Caco-2 (cell line): ENCODE data around the gene KCNIP4. TPM values are rescaled to one million over a fixed set of nuclear protein-coding genes. Genes with fewer than 3 reads are reported as not detected.

Experiments used
- BruUV-seq: library from RNA; stranded (reverse); fragments of 400-500 nt; replicated peaks from 2 replicates; lab custom pipeline; 2021; lab: Mats Ljungman, UMichigan
- CTCF ChIA-PET: fragments of 300-600 bp; sonication (Branson Sonifier 250); formaldehyde crosslinking; loops from one replicate; lab custom pipeline; 2022; ENCODE audit warnings: antibody characterized with exemption; lab: Charles Lee
- POLR2A ChIA-PET: fragments of 300-600 bp; sonication (Branson Sonifier 250); formaldehyde crosslinking; loops from one replicate; lab custom pipeline; 2022; ENCODE audit warnings: antibody characterized with exemption; lab: Charles Lee
- DNase-seq, 2 experiments: peaks; one replicate each; pipeline versions ENCODE4 v3.0.0 to v3.0.0-alpha.2; 2020 to 2022
- H3K27me3 ChIP-seq: replicated peaks from 2 replicates; pipeline ENCODE4 v1.6.0; 2011; ENCODE audit warnings: low read length; ENCODE audit not compliant: control insufficient read depth, insufficient read depth
- H3K36me3 ChIP-seq: 2 replicates; pipeline ENCODE4 v1.5.1; 2011; ENCODE audit warnings: low read length; ENCODE audit not compliant: control insufficient read depth, insufficient read depth
- H3K4me1 ChIP-seq: fragments of 250-450 bp; sonication (Bioruptor Pico); 2 replicates; pipeline ENCODE4 v1.5.1; 2020; ENCODE audit warnings: mild to moderate bottlenecking
- H3K4me3 ChIP-seq: 2 replicates; pipeline ENCODE4 v1.5.1; 2011; ENCODE audit warnings: low read depth, mild to moderate bottlenecking, control low read depth, low read length
- H3K9me3 ChIP-seq: fragments of 250-450 bp; sonication (Bioruptor Pico); 2 replicates; pipeline ENCODE4 v1.5.1; 2020; ENCODE audit warnings: mild to moderate bottlenecking, moderate library complexity
- H3K27ac Mint-ChIP-seq: one replicate; pipeline ENCODE4 v1.8.0; 2022; ENCODE audit warnings: mixed read lengths; ENCODE audit not compliant: unreplicated experiment
- H3K27me3 Mint-ChIP-seq: one replicate; pipeline ENCODE4 v1.8.0; 2022; ENCODE audit warnings: mixed read lengths; ENCODE audit not compliant: insufficient read depth, unreplicated experiment
- H3K36me3 Mint-ChIP-seq: one replicate; pipeline ENCODE4 v1.8.0; 2022; ENCODE audit warnings: mild to moderate bottlenecking, mixed read lengths; ENCODE audit not compliant: insufficient read depth, unreplicated experiment
- H3K4me1 Mint-ChIP-seq: one replicate; pipeline ENCODE4 v1.8.0; 2022; ENCODE audit warnings: low read depth, mixed read lengths; ENCODE audit not compliant: unreplicated experiment
- H3K4me3 Mint-ChIP-seq: one replicate; pipeline ENCODE4 v1.8.0; 2022; ENCODE audit warnings: mild to moderate bottlenecking, moderate library complexity, mixed read lengths; ENCODE audit not compliant: unreplicated experiment
- H3K9me3 Mint-ChIP-seq: one replicate; pipeline ENCODE4 v1.8.0; 2022; ENCODE audit warnings: mixed read lengths; ENCODE audit not compliant: unreplicated experiment
- CTCF ChIP-seq, 2 experiments: fragments of 200-600 bp in 1 of 2; IDR thresholded peaks; 1 replicate in 1 of 2; 2 replicates in 1 of 2; pipeline versions ENCODE4 v1.5.1 to v1.8.0; 2011 to 2022; ENCODE audit warnings: antibody characterized with exemption in 1 of 2, control low read depth in 1 of 2, inconsistent platforms in 1 of 2, low read depth in 1 of 2, low read length in 1 of 2, mild to moderate bottlenecking in 1 of 2, moderate library complexity in 1 of 2; ENCODE audit not compliant: insufficient read depth in 1 of 2, severe bottlenecking in 1 of 2, unreplicated experiment in 1 of 2
- intact Hi-C: fragments of 100-400 bp; cut with micrococcal nuclease; formaldehyde crosslinking; loops from one replicate; pipeline ENCODE4 v1.10.0; 2022; ENCODE audit not compliant: unreplicated experiment
- total RNA-seq: library from RNA; stranded (reverse); gene quantifications from 2 replicates; pipeline ENCODE4 v1.2.3, GENCODE V29; 2022

Gene KCNIP4
- total RNA-seq, 1 experiment from 2014 or later, result not detected

GRCh38 chr4:21887481-21887880 is 61.1 kb downstream of the KCNIP4 start:
- Mint-ChIP-seq H3K27me3 (no peaks in the 10 kb centered on the region), H3K27ac (no peak overlapping the region), H3K36me3 (no peaks in the 10 kb centered on the region), H3K9me3 (no peaks in the 10 kb centered on the region), H3K4me3 (no peak overlapping the region), H3K4me1 (no peaks in the 10 kb centered on the region)
- Histone ChIP-seq H3K36me3 (no peaks in the 10 kb centered on the region), H3K4me3 (no peak overlapping the region), H3K4me1 (no peaks in the 10 kb centered on the region), H3K9me3 (no peaks in the 10 kb centered on the region), H3K27me3 (no peaks in the 10 kb centered on the region)
- no peak for DNase-seq
- POLR2A ChIA-PET, result no interaction called here
- no peak for TF ChIP-seq CTCF (IDR thresholded peaks at IDR 0.05; ENCODE audit: insufficient read depth in 1 of 2, low read depth in 1 of 2, low read length in 1 of 2, severe bottlenecking in 1 of 2, unreplicated experiment in 1 of 2)
- intact Hi-C loops, result loop anchor here (10.0 kb wide), 1 partner anchor 497 kb away; no protein-coding TSS in a partner anchor
- CTCF ChIA-PET, result no interaction called here
- no TSS peak for BruUV-seq

- no peak overlapping the region for H3K4me3 ChIP-seq
- Mint-ChIP-seq H3K9me3 (no peaks in the 10 kb centered on the region), H3K36me3 (no peaks in the 10 kb centered on the region), H3K27me3 (peaks cover 3% of the 10 kb centered on the region), H3K27ac (no peak overlapping the region), H3K4me1 (no peaks in the 10 kb centered on the region), H3K4me3 (no peak overlapping the region)
- intact Hi-C loops, result loop anchor here (10.0 kb wide), 1 partner anchor 499 kb away; no protein-coding TSS in a partner anchor
- no peaks in the 10 kb centered on the region for H3K36me3 ChIP-seq
- ChIA-PET POLR2A (no interaction called here), CTCF (no interaction called here)
- no peak for TF ChIP-seq CTCF (IDR thresholded peaks at IDR 0.05; ENCODE audit: insufficient read depth in 1 of 2, low read depth in 1 of 2, low read length in 1 of 2, severe bottlenecking in 1 of 2, unreplicated experiment in 1 of 2)
- no peaks in the 10 kb centered on the region for H3K27me3 ChIP-seq
- H3K9me3 ChIP-seq, result no peaks in the 10 kb centered on the region
- H3K4me1 ChIP-seq, result no peaks in the 10 kb centered on the region
- BruUV-seq, result no TSS peak
- DNase-seq, result no peak
These were observed 62.8 kb downstream of the KCNIP4 start for GRCh38 chr4:21885770-21886169.

- H3K4me3 Mint-ChIP-seq, result no peak overlapping the region
- no peak overlapping the region for H3K4me3 ChIP-seq
- POLR2A ChIA-PET, result no interaction called here
- no peaks in the 10 kb centered on the region for H3K36me3 ChIP-seq
- no peaks in the 10 kb centered on the region for H3K36me3 Mint-ChIP-seq
- intact Hi-C loops, result loop anchor here (10.0 kb wide), 1 partner anchor 500 kb away; no protein-coding TSS in a partner anchor
- H3K27ac Mint-ChIP-seq, result no peak overlapping the region
- BruUV-seq, result no TSS peak
- peaks cover 3% of the 10 kb centered on the region for H3K27me3 Mint-ChIP-seq
- no peaks in the 10 kb centered on the region for H3K27me3 ChIP-seq
- no peaks in the 10 kb centered on the region for H3K4me1 ChIP-seq
- CTCF ChIA-PET, result no interaction called here
- no peaks in the 10 kb centered on the region for H3K9me3 ChIP-seq
- no peak for TF ChIP-seq CTCF (IDR thresholded peaks at IDR 0.05; ENCODE audit: insufficient read depth in 1 of 2, low read depth in 1 of 2, low read length in 1 of 2, severe bottlenecking in 1 of 2, unreplicated experiment in 1 of 2)
- H3K4me1 Mint-ChIP-seq, result no peaks in the 10 kb centered on the region
- DNase-seq, result no peak
- no peaks in the 10 kb centered on the region for H3K9me3 Mint-ChIP-seq
These were observed 63.3 kb downstream of the KCNIP4 start for GRCh38 chr4:21885241-21885640.
